Thymus (tissue), 11 donors: ENCODE data around the gene PHAF1. TPM values are rescaled to one million over a fixed set of nuclear protein-coding genes. Genes with fewer than 3 reads are reported as not detected.
A peak's percentile ranks its signal among the peaks of the same experiment; 100 is the strongest.

Source experiments
- DNase-seq, 9 donors: peaks; one replicate each; pipeline ENCODE4 v3.0.0-alpha.2; 2013; ENCODE audit warnings: low spot score in 9 of 9, low read depth in 6 of 9, missing footprints in 1 of 9
- H3K27ac ChIP-seq, 2 donors: one replicate each; pipeline ENCODE4 v1.5.1; 2013; ENCODE audit warnings: control low read depth in 1 of 2, low read depth in 1 of 2, low read length in 1 of 2, mild to moderate bottlenecking in 1 of 2, moderate library complexity in 1 of 2
- H3K27me3 ChIP-seq, 2 donors: one replicate each; pipeline ENCODE4 v1.5.1; 2013; ENCODE audit warnings: low read length in 1 of 2; ENCODE audit not compliant: control insufficient read depth in 2 of 2, insufficient read depth in 1 of 2
- H3K36me3 ChIP-seq, 2 donors: one replicate each; pipeline ENCODE4 v1.5.1; 2013; ENCODE audit warnings: low read length in 1 of 2, mild to moderate bottlenecking in 1 of 2, moderate library complexity in 1 of 2; ENCODE audit not compliant: control insufficient read depth in 2 of 2, insufficient read depth in 2 of 2
- H3K4me1 ChIP-seq, 2 donors: one replicate each; pipeline ENCODE4 v1.5.1; 2013; ENCODE audit warnings: low read length in 2 of 2; ENCODE audit not compliant: control insufficient read depth in 2 of 2, insufficient read depth in 2 of 2
- H3K4me3 ChIP-seq, 2 donors: one replicate each; pipeline ENCODE4 v1.5.1; 2013; ENCODE audit warnings: low read length in 2 of 2, control low read depth in 1 of 2, mild to moderate bottlenecking in 1 of 2
- H3K9me3 ChIP-seq, 2 donors: one replicate each; pipeline ENCODE4 v1.5.1; 2013; ENCODE audit warnings: low read length in 1 of 2, mild to moderate bottlenecking in 1 of 2; ENCODE audit not compliant: control insufficient read depth in 2 of 2, insufficient read depth in 1 of 2
- WGBS: extraction: QIAGEN DNeasy Blood & Tissue Kit; methylation state at CpG from one replicate; pipeline ENCODE4 v1.1.7; 2013; 5-methylcytosine and 5-hydroxymethylcytosine counted together
- polyA plus RNA-seq: library from polyadenylated mRNA; stranded (reverse); fragments of 200-250 nt; gene quantifications from one replicate; pipeline ENCODE4 v1.2.3, GENCODE V29; 2013
- total RNA-seq: library from RNA; stranded (reverse); fragments of 120-200 nt; gene quantifications from one replicate; pipeline ENCODE4 v1.2.4, GENCODE V29; 2013
- donor health status: healthy.

The PHAF1 gene
- total and polyA plus RNA-seq, 2 donors: 7.7 to 12.0 TPM

- no peak for DNase-seq
- Histone ChIP-seq H3K36me3 (no peaks in the 10 kb centered on the region), H3K4me1 (peaks cover 11 to 26% of the 10 kb centered on the region in 2 donors), H3K27me3 (peaks cover 18 to 49% of the 10 kb centered on the region in 2 donors), H3K27ac (no peak overlapping the region), H3K4me3 (peak overlapping the region in 1 of 2 donors; percentile 14), H3K9me3 (peaks cover 0 to 3% of the 10 kb centered on the region in 2 donors)
- 14% methylated on average over 12 of the region's 12 CpGs for WGBS
These were observed 76.0 kb downstream of the PHAF1 start for GRCh38 chr16:67185651-67186134.

- DNase-seq: no peak
- WGBS: 83% methylated on average over 5 of the region's 5 CpGs
- H3K27me3 ChIP-seq: peaks cover 18 to 49% of the 10 kb centered on the region in 2 donors
- H3K36me3 ChIP-seq: no peaks in the 10 kb centered on the region
- no peak overlapping the region for H3K4me3 ChIP-seq
- peaks cover 14 to 29% of the 10 kb centered on the region in 2 donors for H3K4me1 ChIP-seq
- H3K9me3 ChIP-seq: peaks cover 0 to 3% of the 10 kb centered on the region in 2 donors
- no peak overlapping the region for H3K27ac ChIP-seq
These were observed 76.8 kb downstream of the PHAF1 start for GRCh38 chr16:67186550-67186950.

GRCh38 chr16:67187175-67187890, 77.6 kb downstream of the PHAF1 start:
- 94% methylated on average over 26 of the region's 26 CpGs for WGBS
- no peaks in the 10 kb centered on the region for H3K36me3 ChIP-seq
- H3K9me3 ChIP-seq: peaks cover 0 to 3% of the 10 kb centered on the region in 2 donors
- no peak overlapping the region for H3K4me3 ChIP-seq
- DNase-seq: no peak
- H3K27ac ChIP-seq: no peak overlapping the region
- peaks cover 17 to 30% of the 10 kb centered on the region in 2 donors for H3K4me1 ChIP-seq
- H3K27me3 ChIP-seq: peaks cover 18 to 49% of the 10 kb centered on the region in 2 donors

GRCh38 chr16:67188323-67188722, 78.6 kb downstream of the PHAF1 start:
- 91% methylated on average over 4 of the region's 4 CpGs for WGBS

GRCh38 chr16:67188798-67189197, 79.1 kb downstream of the PHAF1 start:
- Histone ChIP-seq H3K4me1 (peaks cover 27 to 35% of the 10 kb centered on the region in 2 donors), H3K36me3 (peaks cover 0 to 6% of the 10 kb centered on the region in 2 donors), H3K27ac (no peak overlapping the region), H3K27me3 (peaks cover 18 to 49% of the 10 kb centered on the region in 2 donors), H3K9me3 (peaks cover 0 to 3% of the 10 kb centered on the region in 2 donors), H3K4me3 (no peak overlapping the region)
- 96% methylated on average over 15 of the region's 15 CpGs for WGBS
- no peak for DNase-seq

More at GRCh38 chr16:67188323-67188722, 78.6 kb downstream of the PHAF1 start:
- H3K4me1 ChIP-seq: peaks cover 24 to 32% of the 10 kb centered on the region in 2 donors
- no peak for DNase-seq
- no peak overlapping the region for H3K4me3 ChIP-seq
- H3K36me3 ChIP-seq: peaks cover 0 to 1% of the 10 kb centered on the region in 2 donors
- peaks cover 18 to 49% of the 10 kb centered on the region in 2 donors for H3K27me3 ChIP-seq
- no peak overlapping the region for H3K27ac ChIP-seq
- peaks cover 0 to 3% of the 10 kb centered on the region in 2 donors for H3K9me3 ChIP-seq

- peaks cover 21 to 27% of the 10 kb centered on the region in 2 donors for H3K4me1 ChIP-seq
- peaks cover 12 to 37% of the 10 kb centered on the region in 2 donors for H3K27me3 ChIP-seq
- H3K27ac ChIP-seq: no peak within 1 kb of the TSS
- no peak for DNase-seq
- no peak within 1 kb of the TSS for H3K4me3 ChIP-seq
- H3K9me3 ChIP-seq: no peaks in the 10 kb centered on the region
- 72% methylated on average over 6 of the region's 6 CpGs for WGBS
- H3K36me3 ChIP-seq: peaks cover 10 to 18% of the 10 kb centered on the region in 2 donors
These were observed 80.3 kb downstream of the PHAF1 start, which contains the start of gene EXOC3L1 for GRCh38 chr16:67190041-67190440. TSS of gene EXOC3L1 (minus strand) at chr16:67190136. CDS start at chr16:67189676, 460 bp downstream.

GRCh38 chr16:67190448-67191399, 81.0 kb downstream of the PHAF1 start:
- no peak overlapping the region for H3K27ac ChIP-seq
- 96% methylated on average over 13 of the region's 13 CpGs for WGBS
- no peaks in the 10 kb centered on the region for H3K9me3 ChIP-seq
- H3K36me3 ChIP-seq: peaks cover 16 to 25% of the 10 kb centered on the region in 2 donors
- DNase-seq: no peak
- H3K4me1 ChIP-seq: peaks cover 19 to 21% of the 10 kb centered on the region in 2 donors
- H3K27me3 ChIP-seq: peaks cover 6 to 30% of the 10 kb centered on the region in 2 donors
- H3K4me3 ChIP-seq: no peak overlapping the region

- WGBS: 40% methylated on average over 9 of the region's 9 CpGs
- Histone ChIP-seq H3K4me1 (peaks cover 19 to 21% of the 10 kb centered on the region in 2 donors), H3K36me3 (peaks cover 23 to 33% of the 10 kb centered on the region in 2 donors), H3K4me3 (peak overlapping the region; percentile 89 to 97), H3K27ac (no peak overlapping the region), H3K27me3 (peaks cover 0 to 22% of the 10 kb centered on the region in 2 donors), H3K9me3 (no peaks in the 10 kb centered on the region)
- DNase-seq: no peak
These were observed 81.8 kb downstream of the PHAF1 start for GRCh38 chr16:67191411-67191994.
